GM08714 (cell line): Measurements from ENCODE around the gene SEMA3C.

Experiments used
- H3K4me3 ChIP-seq: fragments of 200-500 bp; sonication (Bioruptor generic); 2 replicates; pipeline ENCODE4 v1.5.1; 2014; ENCODE audit warnings: mild to moderate bottlenecking, low read length, inconsistent platforms
- ZNF274 ChIP-seq: IDR thresholded peaks from 2 replicates; pipeline ENCODE4 v1.6.1; 2012; ENCODE audit warnings: mild to moderate bottlenecking, low read depth, low read length

SEMA3C gene

GRCh38 chr7:80916770-80917741 is 1.8 kb downstream of the SEMA3C start:
- H3K4me3 ChIP-seq = no peak overlapping the region
- TF ChIP-seq ZNF274 = no peak

DNA sequence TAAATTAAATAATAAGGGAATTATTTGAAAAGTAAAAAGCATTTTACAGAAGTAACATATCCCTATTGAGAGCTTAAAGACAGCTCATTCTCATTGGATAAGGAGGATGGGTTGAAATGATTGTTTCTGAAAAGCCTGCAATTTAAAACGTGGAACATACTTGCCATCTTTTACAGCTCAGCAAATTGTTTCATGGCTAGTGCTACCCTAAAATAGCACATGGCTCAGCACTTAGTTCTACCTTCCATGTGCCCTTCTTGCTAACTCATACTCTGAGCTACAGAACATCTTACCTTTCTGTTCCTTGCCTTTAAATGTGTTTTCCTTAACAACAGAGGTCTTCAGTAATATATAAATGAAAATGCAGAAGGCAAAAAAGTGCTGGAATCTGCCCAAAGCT is 8.6 kb downstream of the SEMA3C start:
- H3K4me3 ChIP-seq = no peak overlapping the region
- no peak for TF ChIP-seq ZNF274

- no peak overlapping the region for H3K4me3 ChIP-seq
- TF ChIP-seq ZNF274 = no peak
Observed at GRCh38 chr7:80908360-80908797, 10.5 kb downstream of the SEMA3C start.

DNA sequence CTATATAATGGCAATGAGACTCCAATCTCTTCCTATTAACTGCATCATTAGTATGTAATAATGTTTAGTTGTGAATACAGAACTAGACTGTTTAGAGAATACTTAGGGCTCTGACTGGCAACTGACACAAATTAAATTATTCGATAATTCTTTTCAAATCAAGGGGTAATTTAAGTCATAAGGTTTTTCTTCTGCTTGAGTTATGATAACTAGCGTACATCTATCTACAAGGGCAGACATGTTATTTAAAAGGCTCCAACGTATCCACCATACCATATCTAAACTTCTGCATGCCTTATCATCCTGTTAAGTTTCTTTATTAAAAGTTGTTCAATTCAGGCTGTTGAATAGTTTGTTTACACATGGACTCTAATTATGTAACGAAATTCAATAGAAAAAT is 11.2 kb downstream of the SEMA3C start:
- H3K4me3 ChIP-seq = no peak overlapping the region
- TF ChIP-seq ZNF274 = no peak

DNA sequence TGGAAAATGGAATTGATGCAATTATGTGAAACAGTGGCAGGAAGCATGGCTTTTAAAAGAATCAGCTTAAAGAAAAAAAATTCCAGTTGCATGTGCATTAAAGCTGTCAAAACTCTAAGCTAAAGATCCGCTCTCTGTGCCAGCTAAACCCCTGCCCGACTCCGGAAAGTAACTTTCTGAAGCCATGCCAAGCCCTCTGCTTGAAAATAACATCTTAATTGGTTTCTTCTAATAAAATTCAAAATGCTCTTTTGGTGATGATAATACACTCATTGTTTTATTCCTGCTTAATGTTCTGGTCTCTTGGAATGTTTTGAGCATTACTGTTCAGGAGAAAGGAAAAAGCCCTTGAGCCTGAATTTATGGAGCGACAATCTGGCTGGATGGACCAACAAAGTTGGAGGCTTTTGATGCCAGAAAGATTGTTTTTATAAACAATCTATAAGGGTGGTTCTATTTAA is 11.7 kb downstream of the SEMA3C start:
- TF ChIP-seq ZNF274 = no peak

DNA sequence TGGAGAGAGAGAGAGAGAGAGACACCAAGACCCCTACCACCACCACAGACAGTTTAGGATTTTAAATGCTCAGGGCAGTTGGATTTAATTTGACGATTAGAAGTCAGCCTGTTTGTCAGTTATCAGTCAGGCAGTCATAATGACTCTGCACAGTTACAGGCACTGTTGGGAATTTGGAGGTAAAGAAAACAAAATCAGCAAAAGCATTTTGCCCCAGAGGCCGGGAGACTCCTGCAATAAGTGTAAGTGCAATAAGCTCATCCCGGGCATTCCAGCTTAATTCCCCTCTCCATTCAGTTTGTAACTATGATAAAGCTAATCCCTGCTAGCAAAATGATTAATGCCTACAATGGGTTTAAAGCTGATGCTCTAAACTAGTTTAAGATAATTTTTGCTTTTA is 13.5 kb downstream of the SEMA3C start:
- no peak overlapping the region for H3K4me3 ChIP-seq
- TF ChIP-seq ZNF274 = no peak

More for the DNA sequence above, 11.7 kb downstream of the SEMA3C start:
- no peak overlapping the region for H3K4me3 ChIP-seq

DNA sequence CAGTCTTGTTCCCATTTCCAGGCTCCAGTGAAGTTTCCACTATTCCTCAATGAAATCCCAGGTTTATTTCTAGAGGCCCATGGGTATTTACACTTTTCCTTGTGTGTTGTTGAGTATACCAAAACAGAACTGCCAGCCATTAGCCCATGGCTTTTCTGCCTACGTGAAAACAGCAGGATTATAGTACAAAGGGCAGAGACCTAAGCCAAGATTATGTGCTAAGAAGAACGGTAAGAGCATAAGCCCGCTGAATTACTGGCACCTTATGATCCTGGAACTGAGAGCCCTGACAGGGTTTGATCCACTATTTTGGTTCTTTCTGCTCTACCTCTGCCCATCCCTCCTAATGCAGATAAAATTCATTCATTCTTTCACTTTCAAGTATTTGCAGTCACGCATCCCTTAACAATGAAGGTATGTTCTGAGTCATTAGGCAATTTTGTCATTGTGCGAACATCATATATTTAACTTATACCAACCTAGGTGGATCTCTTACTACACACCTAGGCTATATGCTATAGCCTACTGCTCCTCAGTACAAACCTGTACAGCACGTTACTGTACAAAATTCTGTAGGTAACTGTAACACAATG is 16.0 kb downstream of the SEMA3C start:
- no peak overlapping the region for H3K4me3 ChIP-seq
- TF ChIP-seq ZNF274 = no peak

DNA sequence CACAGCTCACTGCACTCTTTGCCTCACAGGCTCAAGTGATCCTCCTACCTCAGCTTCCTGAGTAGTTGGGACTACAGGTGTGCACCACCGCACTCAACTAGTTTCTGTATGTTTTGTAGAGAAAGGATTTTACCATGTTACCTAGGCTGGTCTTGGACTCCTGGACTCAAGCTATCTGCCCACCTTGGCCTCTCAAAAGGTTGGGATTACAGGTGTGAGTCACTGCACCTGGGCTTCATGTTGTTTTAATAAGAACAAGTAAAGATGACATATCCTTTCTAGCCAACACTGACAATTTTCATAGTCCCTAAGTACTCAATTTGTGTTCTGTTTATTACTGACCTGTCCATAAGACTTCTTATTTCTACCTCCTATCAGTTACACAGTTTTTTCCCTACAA is 16.8 kb downstream of the SEMA3C start:
- no peak for TF ChIP-seq ZNF274
- no peak overlapping the region for H3K4me3 ChIP-seq

- no peak overlapping the region for H3K4me3 ChIP-seq
Observed at GRCh38 chr7:80900583-80901576, 18.0 kb downstream of the SEMA3C start.

DNA sequence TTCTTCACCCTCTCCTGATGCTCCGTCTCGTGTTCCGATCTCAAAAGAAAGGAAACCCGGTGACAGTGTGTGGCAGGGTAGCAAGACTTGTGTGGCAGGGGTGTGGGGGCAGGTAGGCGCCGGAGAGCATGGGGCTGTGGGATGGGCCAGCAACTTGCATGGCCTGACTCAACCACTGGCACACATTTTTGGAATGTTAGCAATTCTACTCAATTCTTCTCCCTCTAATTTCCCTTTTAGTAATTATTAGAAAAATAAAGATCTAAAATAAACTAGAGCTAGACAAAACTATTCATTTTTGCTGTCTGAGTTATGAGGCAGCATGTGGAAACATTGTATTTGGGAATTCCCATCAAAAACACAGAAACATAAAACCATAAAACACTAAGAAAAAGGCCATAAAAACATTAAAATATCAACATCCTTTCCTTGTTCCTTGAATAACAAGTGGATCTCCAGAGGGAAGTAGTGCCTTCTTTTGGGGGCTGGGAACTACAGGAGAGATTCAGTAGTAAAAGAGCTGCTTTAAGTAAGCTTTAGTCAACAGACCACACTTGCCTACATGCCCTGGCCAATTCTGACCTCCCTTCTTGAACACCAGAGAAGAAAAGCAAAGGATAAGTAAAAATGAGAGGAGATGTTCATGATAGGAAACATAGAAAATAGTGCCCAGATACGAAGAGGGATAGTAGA is 21.8 kb downstream of the SEMA3C start:
- H3K4me3 ChIP-seq = no peak overlapping the region
- TF ChIP-seq ZNF274 = no peak

More at GRCh38 chr7:80900583-80901576, 18.0 kb downstream of the SEMA3C start:
- no peak for TF ChIP-seq ZNF274

DNA sequence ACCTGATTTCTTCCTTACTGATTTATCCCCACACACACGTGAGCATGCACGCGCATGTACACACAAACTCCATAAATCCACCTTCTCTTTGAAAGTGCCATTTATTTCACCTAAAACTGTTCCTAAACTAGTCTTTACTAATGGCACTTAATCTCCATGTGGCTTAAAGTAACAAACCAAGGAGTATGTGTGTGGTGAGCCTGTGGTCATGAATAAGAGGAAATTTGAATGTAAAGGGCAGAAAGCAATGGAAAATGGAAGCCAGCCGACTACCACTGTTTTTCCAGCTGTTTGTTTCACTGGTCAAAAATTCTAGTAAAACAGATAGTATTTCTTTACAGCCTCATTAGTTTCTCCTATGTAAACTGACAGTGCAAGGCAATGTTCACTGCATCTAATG is 23.8 kb downstream of the SEMA3C start:
- H3K4me3 ChIP-seq = no peak overlapping the region
- TF ChIP-seq ZNF274 = no peak

- TF ChIP-seq ZNF274 = no peak
- no peak overlapping the region for H3K4me3 ChIP-seq
Observed at GRCh38 chr7:80891259-80891544, 27.6 kb downstream of the SEMA3C start.

DNA sequence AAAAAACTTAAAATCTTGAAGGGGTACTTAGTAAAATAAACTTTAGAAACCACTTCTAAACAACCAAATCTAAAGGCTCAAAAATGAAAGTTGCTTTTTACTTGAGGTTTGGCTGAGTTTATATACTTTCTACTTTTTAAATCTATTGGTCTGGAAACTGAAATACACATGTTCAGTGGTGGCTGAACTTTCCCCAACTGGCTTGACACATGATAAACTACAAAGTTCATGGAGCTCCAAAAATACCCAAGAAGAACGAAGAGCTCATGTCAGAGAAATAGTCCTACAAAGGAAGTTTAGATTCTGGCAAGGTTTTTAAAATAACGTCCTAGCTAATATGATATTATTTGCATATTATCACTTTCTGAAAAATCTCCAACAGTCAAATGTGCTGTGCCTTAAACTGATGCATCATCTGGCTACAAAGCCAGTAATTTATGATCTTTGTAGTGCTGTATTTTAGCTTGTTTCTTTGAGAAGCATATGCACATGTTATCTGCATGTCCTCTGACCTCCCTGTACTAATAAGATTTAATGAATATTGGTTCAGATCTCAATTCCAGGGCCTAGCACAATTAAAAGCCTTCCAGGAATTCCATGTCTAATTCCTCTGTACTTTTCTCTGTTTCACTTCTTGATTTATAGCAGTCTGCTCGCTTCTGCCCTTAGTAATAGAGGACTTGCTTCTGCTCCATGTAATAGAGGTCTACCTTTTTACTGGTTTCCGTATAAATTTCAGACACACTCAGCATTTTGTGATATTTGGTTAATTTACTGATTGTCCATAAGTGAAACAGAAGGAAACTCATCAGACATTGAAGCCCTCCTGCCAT is 28.2 kb downstream of the SEMA3C start:
- no peak for TF ChIP-seq ZNF274
- H3K4me3 ChIP-seq = no peak overlapping the region
